K562 (cell line): ENCODE measurements around the gene RNF39. TPM values are rescaled to one million over a fixed set of nuclear protein-coding genes. Genes with fewer than 3 reads are reported as not detected.
A peak's percentile ranks its signal among the peaks of the same experiment; 100 is the strongest.

Experiments used
- CBFA2T2 ChIP-seq: fragments of 450-650 bp; conservative IDR thresholded peaks from 2 replicates; pipeline ENCODE4 v1.6.1; 2017; ENCODE audit warnings: mild to moderate bottlenecking
- DPF2 ChIP-seq: fragments of 450-650 bp; IDR thresholded peaks from 2 replicates; pipeline ENCODE4 v1.6.1; 2016
- E2F3 ChIP-seq: fragments of 250-450 bp; sonication (Bioruptor Pico); IDR thresholded peaks from 2 replicates; pipeline ENCODE4 v1.4.0; 2020; ENCODE audit warnings: mild to moderate bottlenecking
- ETV1 ChIP-seq: fragments of 450-650 bp; conservative IDR thresholded peaks from 2 replicates; pipeline ENCODE4 v1.6.1; 2016; ENCODE audit warnings: missing genetic modification characterization, control low read depth, low read depth, missing compliant biosample characterization
- HNRNPH1 ChIP-seq: fragments of 200-400 bp; formaldehyde crosslinking; optimal IDR thresholded peaks from 2 replicates; pipeline ENCODE3; 2017; ENCODE audit warnings: low read depth, mild to moderate bottlenecking, low read length, moderate library complexity
- KLF10 ChIP-seq: fragments of 250-450 bp; sonication (Bioruptor Pico); IDR thresholded peaks from 2 replicates; pipeline ENCODE4 v1.6.1; 2021; ENCODE audit warnings: matching md5 sums
- MECOM ChIP-seq: fragments of 250-450 bp; sonication (Bioruptor Pico); IDR thresholded peaks from 2 replicates; pipeline ENCODE4 v1.8.0; 2022; ENCODE audit warnings: inconsistent platforms
- MEF2D ChIP-seq: conservative IDR thresholded peaks from 2 replicates; pipeline ENCODE4 v1.6.1; 2016; ENCODE audit warnings: low read depth, missing genetic modification characterization, missing compliant biosample characterization
- POLR2G ChIP-seq: fragments of 200-400 bp; formaldehyde crosslinking; IDR thresholded peaks from 2 replicates; pipeline ENCODE4 v1.6.1; 2017; ENCODE audit warnings: low read depth, mild to moderate bottlenecking, antibody characterized with exemption, low read length, moderate library complexity
- PRPF4 ChIP-seq: fragments of 200-400 bp; formaldehyde crosslinking; IDR thresholded peaks from one replicate; pipeline ENCODE4 v1.6.1; 2017; ENCODE audit warnings: low read length, low read depth, mild to moderate bottlenecking; ENCODE audit not compliant: insufficient read depth, poor library complexity, severe bottlenecking
- RFX1 ChIP-seq: fragments of 450-650 bp; IDR thresholded peaks from 2 replicates; pipeline ENCODE4 v1.6.1; 2016; ENCODE audit warnings: mild to moderate bottlenecking, moderate library complexity
- SMAD3 ChIP-seq: fragments of 450-650 bp; formaldehyde crosslinking; conservative IDR thresholded peaks from 2 replicates; pipeline ENCODE4 v1.4.0; 2020; ENCODE audit warnings: mild to moderate bottlenecking
- SRSF9 ChIP-seq: fragments of 200-400 bp; formaldehyde crosslinking; IDR thresholded peaks from 2 replicates; pipeline ENCODE4 v1.6.1; 2017; ENCODE audit warnings: low read depth, low read length, borderline replicate concordance
- ZKSCAN8 ChIP-seq: fragments of 200-800 bp; sonication (Bioruptor generic); IDR thresholded peaks from 2 replicates; pipeline ENCODE4 v1.6.1; 2016; ENCODE audit warnings: missing genetic modification characterization, missing compliant biosample characterization
- ZNF778 ChIP-seq: fragments of 450-650 bp; formaldehyde crosslinking; IDR thresholded peaks from 2 replicates; pipeline ENCODE4 v1.4.0; 2020; ENCODE audit warnings: mild to moderate bottlenecking, moderate library complexity
- polyA plus RNA-seq, 8 experiments: library from polyadenylated mRNA; depleted of rRNA in 4 of 8; stranded (reverse) in 5 of 8; unstranded in 3 of 8; fragments of >200 nt; fragmentation: Nextera tagmentation in 2 of 8; fragmentation: Illumina TruSeq in 1 of 8; extraction: Ambion mirVana in 2 of 8; extraction: Trizol in 1 of 8; gene quantifications; 2 replicates each; pipeline versions ENCODE4 v1.2.1 to v1.2.3, GENCODE V29; 2011 to 2014; ENCODE audit warnings: inconsistent platforms in 1 of 8, missing spikeins in 1 of 8
- total RNA-seq, 7 experiments: library from RNA; depleted of rRNA in 6 of 7; stranded (reverse); fragments of >200 nt in 6 of 7; fragmentation: Illumina TruSeq in 2 of 7; extraction: Trizol in 2 of 7; gene quantifications; 2 replicates each; pipeline versions ENCODE4 v1.2.1 to v1.2.3, GENCODE V29; 2011 to 2021; ENCODE audit warnings: low replicate concordance in 1 of 7
- TF ChIP-seq, protein P1 (sequence below), 2 experiments: fragments of 450-650 bp in 1 of 2; sonication (generic) in 1 of 2; formaldehyde crosslinking; conservative IDR thresholded peaks; 2 replicates each; pipeline versions ENCODE4 v1.4.0 to v1.8.1; 2020 to 2022; ENCODE audit warnings: mild to moderate bottlenecking in 1 of 2, missing genetic modification reagents in 1 of 2
- TF ChIP-seq, protein P2 (sequence below), 2 experiments: fragments of 450-650 bp; IDR thresholded peaks; 2 replicates each; pipeline ENCODE4 v1.6.1; 2016; ENCODE audit warnings: mild to moderate bottlenecking in 2 of 2, borderline replicate concordance in 1 of 2, low read depth in 1 of 2, moderate library complexity in 1 of 2

The RNF39 gene
- total and polyA plus RNA-seq, 9 of the 15 experiments (the other 6 are each of a cell fraction or from before 2014, with no cell fraction given) = not detected

DNA sequence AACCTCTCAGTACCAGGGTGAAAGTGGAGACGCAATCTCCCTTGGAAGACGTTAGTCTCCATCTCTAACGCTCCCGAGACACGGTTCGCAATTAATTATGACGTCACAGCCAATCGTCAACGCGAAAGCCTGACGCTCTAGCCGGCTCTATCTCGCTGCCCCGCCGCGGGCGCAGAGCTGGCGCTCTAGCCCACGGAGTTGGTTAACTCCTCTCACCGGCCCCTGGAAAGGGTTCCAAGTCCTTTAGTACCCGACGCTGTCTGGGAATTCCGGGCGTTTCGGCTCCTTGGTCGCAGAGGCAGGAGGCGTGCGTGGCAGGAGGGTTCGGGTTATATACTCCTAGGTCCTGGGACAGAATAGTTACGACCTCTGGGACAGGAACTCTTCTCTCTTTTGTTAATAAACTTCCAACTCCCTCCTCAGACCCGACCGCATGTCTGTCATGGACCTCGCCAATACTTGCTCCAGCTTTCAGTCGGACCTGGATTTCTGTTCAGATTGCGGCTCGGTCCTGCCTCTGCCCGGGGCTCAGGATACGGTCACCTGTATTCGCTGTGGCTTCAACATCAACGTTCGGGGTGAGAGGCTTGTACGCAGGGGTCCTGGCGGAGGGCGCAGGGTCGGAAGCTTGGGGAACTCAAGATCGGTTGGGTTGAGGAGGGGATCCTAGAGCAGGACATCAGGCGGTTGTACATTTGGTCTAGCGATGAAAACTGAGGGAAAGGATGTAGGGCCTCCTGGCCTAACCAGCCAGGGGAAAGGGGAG is 14.3 kb downstream of the RNF39 start, which contains the start of gene POLR1H (continued):
- TF ChIP-seq ETV1 (tag) (peak; percentile 24; the same call in 1 of the 2 replicates), E2F3 (CRISPR knock-in tag) (no peak), POLR2G (peak; percentile 93), HNRNPH1 (no peak), PRPF4 (no peak), ZNF778 (no peak), DPF2 (0 out of 2 replicates have a peak, but pooled peaks have one; percentile 9), KLF10 (no peak), MEF2D (tag) (0 out of 2 replicates have a peak, but pooled peaks have one; percentile 55), MECOM (CRISPR knock-in tag) (no peak), ZKSCAN8 (CRISPR knock-in tag) (no peak), SRSF9 (no peak), CBFA2T2 (no peak), SMAD3 (0 out of 2 replicates have a peak, but pooled peaks have one; percentile 17), RFX1 (no peak)
- TF ChIP-seq, protein P1, sequence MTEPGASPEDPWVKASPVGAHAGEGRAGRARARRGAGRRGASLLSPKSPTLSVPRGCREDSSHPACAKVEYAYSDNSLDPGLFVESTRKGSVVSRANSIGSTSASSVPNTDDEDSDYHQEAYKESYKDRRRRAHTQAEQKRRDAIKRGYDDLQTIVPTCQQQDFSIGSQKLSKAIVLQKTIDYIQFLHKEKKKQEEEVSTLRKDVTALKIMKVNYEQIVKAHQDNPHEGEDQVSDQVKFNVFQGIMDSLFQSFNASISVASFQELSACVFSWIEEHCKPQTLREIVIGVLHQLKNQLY (CRISPR knock-in tag; conservative IDR thresholded peaks at IDR 0.05) = no peak
- TF ChIP-seq, protein P2, sequence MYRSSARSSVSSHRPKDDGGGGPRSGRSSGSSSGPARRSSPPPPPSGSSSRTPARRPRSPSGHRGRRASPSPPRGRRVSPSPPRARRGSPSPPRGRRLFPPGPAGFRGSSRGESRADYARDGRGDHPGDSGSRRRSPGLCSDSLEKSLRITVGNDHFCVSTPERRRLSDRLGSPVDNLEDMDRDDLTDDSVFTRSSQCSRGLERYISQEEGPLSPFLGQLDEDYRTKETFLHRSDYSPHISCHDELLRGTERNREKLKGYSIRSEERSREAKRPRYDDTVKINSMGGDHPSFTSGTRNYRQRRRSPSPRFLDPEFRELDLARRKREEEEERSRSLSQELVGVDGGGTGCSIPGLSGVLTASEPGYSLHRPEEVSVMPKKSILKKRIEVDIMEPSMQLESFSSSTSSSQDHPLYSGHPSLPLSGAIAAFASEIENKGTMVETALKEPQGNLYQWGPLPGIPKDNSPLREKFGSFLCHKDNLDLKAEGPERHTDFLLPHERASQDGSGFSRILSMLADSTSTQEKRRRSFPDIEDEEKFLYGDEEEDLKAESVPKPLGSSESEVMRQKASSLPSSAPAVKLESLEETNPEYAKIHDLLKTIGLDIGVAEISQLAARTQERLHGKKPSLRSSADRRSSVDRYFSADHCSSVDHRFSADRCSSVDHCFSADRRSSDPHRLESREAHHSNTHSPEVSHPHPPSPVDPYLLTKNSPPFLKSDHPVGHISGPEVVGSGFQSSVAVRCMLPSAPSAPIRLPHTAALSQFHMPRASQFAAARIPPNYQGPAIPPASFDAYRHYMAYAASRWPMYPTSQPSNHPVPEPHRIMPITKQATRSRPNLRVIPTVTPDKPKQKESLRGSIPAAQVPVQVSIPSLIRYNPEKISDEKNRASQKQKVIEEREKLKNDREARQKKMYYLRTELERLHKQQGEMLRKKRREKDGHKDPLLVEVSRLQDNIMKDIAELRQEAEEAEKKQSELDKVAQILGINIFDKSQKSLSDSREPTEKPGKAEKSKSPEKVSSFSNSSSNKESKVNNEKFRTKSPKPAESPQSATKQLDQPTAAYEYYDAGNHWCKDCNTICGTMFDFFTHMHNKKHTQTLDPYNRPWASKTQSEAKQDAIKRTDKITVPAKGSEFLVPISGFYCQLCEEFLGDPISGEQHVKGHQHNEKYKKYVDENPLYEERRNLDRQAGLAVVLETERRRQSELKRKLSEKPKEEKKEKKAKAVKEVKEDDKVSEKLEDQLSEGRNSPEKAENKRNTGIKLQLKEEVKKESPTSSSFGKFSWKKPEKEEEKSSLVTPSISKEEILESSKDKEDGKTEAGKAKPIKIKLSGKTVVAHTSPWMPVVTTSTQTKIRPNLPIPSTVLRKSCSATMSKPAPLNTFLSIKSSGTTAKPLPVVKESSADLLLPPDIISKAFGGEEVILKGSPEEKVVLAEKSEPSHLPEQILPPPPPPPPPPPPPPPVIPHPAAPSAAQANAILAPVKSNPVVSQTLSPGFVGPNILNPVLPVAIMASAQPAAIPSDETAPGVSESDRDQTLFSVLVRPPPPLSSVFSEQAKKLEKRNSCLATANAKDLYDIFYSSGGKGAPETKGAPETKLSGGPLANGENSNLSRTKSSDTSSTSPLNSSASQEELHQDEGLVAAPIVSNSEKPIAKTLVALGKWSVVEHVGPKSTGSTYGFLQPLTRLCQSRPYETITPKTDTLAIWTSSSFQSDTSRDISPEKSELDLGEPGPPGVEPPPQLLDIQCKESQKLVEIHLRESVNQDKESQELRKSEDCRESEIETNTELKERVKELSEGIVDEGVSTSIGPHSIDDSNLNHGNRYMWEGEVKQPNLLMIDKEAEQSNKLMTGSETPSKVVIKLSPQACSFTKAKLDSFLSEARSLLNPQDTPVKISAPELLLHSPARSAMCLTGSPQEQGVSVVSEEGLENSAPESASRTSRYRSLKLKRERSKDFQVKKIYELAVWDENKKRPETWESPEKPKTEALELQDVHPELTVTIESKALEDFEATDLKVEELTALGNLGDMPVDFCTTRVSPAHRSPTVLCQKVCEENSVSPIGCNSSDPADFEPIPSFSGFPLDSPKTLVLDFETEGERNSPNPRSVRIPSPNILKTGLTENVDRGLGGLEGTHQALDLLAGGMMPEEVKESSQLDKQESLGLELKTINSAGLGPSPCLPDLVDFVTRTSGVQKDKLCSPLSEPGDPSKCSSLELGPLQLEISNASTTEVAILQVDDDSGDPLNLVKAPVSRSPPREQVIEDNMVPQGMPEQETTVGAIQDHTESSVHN (IDR thresholded peaks at IDR 0.05; ENCODE audit: borderline replicate concordance in 1 of 2, low read depth in 1 of 2) = 0 out of 4 replicates have a peak, but pooled peaks of 1 of the 2 experiments have one; percentile 43
